Left ventricle myocardium inferior (tissue), 1 donor: ENCODE results near the gene GALC. TPM values are rescaled to one million over a fixed set of nuclear protein-coding genes. Genes with fewer than 3 reads are reported as not detected.

ENCODE experiments used
- DNase-seq: peaks from one replicate; pipeline ENCODE4 v3.0.0-alpha.2; 2020
- H3K27ac ChIP-seq: fragments of 200-600 bp; replicated peaks from 2 replicates; pipeline ENCODE4 v1.8.0; 2021
- H3K27me3 ChIP-seq: fragments of 200-600 bp; 2 replicates; pipeline ENCODE4 v1.8.0; 2021; ENCODE audit warnings: low read depth
- H3K36me3 ChIP-seq: fragments of 200-600 bp; 2 replicates; pipeline ENCODE4 v1.8.0; 2021
- H3K4me1 ChIP-seq: fragments of 200-600 bp; 2 replicates; pipeline ENCODE4 v1.8.0; 2021
- H3K4me3 ChIP-seq: fragments of 200-600 bp; 2 replicates; pipeline ENCODE4 v1.8.0; 2021; ENCODE audit warnings: mild to moderate bottlenecking, moderate library complexity
- H3K9me3 ChIP-seq: fragments of 200-600 bp; replicated peaks from 2 replicates; pipeline ENCODE4 v1.8.0; 2021
- intact Hi-C: fragments of 100-400 bp; cut with micrococcal nuclease; formaldehyde crosslinking; loops from one replicate; pipeline ENCODE4 v1.11.0; 2022
- total RNA-seq: library from RNA; stranded (reverse); fragmentation: NEBNext Ultra II Directional; extraction: Animal tissue kit (Norgen Biotek cat#: 25700); gene quantifications from one replicate; pipeline ENCODE4 v1.2.1, GENCODE V29; 2021
- TF ChIP-seq, protein P1 (sequence below): fragments of 200-600 bp; IDR thresholded peaks from 2 replicates; pipeline ENCODE4 v1.8.0; 2021; ENCODE audit warnings: antibody characterized with exemption, mild to moderate bottlenecking, borderline replicate concordance
- donor health status: DM: no; HTN: yes; CAD: no; lungs with severe emphysema.

GALC gene
- total RNA-seq, 1 donor from 2014 or later: 14.5 TPM

DNA sequence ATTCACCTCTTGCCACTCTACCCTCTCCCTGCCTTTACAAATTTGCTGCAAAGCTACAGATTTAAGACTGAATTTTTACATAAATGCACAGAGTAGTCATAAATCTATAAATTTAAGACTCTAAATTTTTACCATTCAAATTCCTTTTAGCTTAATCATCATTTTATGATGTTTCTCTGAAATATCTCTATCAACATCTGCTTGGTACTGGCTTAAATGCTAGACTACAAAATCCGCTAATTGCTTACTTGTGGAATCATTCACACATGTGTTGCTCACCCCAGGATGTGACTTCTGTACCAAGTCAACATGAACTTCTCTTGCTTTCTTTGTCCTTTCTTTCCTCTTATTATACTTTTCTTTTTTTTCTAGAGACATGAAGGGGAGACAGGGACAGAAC, 109.2 kb downstream of the GALC start:
- Histone ChIP-seq H3K9me3 (no peaks in the 10 kb centered on the region), H3K27ac (no peak overlapping the region), H3K4me3 (no peak overlapping the region), H3K4me1 (no peaks in the 10 kb centered on the region), H3K27me3 (peaks cover 10% of the 10 kb centered on the region), H3K36me3 (no peaks in the 10 kb centered on the region)
- no peak for DNase-seq
- intact Hi-C loops: no loop called here
- TF ChIP-seq, protein P1, sequence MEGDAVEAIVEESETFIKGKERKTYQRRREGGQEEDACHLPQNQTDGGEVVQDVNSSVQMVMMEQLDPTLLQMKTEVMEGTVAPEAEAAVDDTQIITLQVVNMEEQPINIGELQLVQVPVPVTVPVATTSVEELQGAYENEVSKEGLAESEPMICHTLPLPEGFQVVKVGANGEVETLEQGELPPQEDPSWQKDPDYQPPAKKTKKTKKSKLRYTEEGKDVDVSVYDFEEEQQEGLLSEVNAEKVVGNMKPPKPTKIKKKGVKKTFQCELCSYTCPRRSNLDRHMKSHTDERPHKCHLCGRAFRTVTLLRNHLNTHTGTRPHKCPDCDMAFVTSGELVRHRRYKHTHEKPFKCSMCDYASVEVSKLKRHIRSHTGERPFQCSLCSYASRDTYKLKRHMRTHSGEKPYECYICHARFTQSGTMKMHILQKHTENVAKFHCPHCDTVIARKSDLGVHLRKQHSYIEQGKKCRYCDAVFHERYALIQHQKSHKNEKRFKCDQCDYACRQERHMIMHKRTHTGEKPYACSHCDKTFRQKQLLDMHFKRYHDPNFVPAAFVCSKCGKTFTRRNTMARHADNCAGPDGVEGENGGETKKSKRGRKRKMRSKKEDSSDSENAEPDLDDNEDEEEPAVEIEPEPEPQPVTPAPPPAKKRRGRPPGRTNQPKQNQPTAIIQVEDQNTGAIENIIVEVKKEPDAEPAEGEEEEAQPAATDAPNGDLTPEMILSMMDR: no peak

Other genes starting within 250 kb of the GALC start
- 0.25 TPM for gene GPR65, start 12.0 kb upstream of the GALC start, total RNA-seq